Dedifferentiated amniotic fluid mesenchymal stem cell (primary cell): Measurements from ENCODE around the gene DUS3L.

Source experiments
- DNase-seq: peaks from one replicate; pipeline ENCODE4 v3.0.0-alpha.2; 2016; ENCODE audit errors: extremely low spot score

Gene DUS3L

GRCh38 chr19:5821521-5822180 lies 30.7 kb upstream of the DUS3L start:
- DNase-seq, result no peak

DNA sequence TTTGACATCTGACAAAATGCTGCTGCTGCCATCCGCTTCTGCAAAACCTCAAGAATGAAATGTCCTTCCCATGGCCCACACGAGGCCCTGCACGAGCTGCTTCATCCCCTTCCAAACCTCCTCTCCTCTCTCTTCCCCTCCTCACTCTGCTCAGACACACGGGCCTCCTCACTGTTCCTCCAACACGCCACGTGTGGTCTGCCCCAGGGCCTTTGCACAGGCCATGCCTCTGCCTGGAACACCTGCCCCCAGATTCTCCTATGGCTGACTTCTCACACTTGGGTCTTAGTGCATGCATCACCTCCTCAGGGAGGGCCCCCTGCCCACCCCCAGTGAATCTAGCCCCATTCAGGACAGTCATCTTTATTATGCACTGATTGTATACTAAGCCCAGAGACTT lies 29.8 kb upstream of the DUS3L start:
- DNase-seq, result no peak

DNA sequence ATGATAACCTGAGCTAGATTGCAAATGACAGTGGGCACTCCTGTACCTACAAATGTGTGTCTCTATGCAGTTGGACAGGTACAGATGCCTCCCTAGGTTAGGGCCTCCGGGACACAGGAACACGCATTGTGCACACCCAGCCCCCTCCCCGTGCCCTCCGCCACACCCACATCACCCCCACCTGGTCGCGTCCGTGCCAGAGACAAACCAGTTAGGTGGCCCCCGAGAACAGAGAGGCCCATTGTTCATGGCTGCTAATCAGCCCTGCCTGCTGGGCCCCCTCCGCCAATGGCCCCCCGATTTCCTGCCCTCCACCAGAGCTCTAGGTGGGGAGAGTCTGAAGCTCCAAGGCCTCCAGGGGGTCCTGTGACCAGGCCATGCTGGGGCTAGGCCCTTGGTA lies 27.6 kb upstream of the DUS3L start:
- DNase-seq, result no peak

DNA sequence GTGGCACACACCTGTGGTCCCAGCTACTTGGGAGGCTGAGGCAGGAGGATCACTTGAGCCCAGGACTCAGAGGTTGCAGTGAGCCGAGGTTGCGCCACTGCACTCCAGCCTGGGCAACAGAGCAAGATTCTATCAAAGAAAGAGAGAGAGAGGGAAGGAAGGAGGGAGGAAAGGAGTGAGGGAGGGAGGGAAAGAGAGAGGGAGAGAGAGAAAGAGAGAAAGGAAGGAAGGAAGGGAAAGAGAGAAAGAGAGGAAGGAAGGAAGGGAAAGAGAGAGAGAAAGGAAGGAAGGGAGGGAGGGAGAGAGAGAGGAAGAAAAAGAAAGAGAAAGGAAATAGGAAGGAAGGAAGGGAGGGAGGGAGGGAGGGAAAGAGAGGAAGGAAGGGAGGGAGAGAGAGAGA lies 26.3 kb upstream of the DUS3L start:
- DNase-seq, result no peak

DNA sequence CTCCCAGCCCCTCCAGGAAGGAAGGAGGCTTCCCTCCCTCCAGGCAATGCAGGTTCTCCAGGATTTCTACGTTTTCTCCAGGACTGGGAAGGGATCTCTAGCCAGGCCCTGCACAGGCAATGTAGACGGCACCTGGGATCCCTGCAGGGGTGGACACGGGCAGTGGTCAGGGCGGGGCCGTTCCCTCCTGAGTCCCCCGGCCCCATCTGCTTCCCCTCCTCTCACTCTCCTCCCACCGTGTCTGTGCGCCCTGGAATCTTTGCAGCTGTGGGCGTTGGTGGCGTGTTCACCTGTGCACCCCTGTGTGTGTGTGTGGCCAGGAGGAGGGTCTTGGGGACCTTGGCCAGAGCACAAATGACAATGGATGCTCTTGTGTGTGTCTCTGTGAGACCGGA lies 23.9 kb upstream of the DUS3L start:
- DNase-seq, result no peak

DNA sequence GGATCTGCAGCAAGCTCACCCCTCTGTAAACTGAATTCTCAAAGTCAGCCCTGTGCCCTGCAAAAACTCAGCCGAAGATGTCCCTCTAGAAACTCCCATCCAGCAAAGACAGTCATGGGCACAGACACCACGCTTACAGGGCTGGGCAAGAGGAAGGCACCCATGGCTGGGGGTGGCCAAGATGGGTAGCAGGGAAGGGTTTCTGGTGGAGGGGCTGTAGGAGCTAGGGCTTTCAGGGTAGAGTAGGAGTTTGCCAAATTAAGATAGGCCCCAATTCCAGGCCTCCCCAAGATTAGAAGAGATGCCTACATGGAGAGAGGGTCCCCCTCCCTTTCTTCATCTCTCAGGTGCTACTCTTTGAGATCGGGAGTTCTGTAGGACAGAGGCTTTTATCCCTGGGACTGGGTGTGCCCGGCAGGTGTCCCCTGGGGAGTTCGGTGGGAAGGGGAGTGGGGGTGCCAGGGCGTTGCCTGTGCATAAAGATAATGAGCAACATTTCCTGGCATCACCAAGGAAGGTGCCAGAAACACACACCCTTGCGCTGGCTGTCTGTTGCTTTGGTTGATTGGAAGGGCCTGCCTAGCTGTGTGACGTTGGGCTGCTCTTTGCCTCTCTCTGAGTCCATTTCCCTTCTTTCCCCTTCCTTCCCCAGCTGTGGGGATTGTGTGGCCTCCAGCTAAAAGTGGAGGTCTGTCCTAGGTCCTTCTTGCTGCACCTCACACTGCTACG lies 23.3 kb upstream of the DUS3L start:
- no peak for DNase-seq

DNA sequence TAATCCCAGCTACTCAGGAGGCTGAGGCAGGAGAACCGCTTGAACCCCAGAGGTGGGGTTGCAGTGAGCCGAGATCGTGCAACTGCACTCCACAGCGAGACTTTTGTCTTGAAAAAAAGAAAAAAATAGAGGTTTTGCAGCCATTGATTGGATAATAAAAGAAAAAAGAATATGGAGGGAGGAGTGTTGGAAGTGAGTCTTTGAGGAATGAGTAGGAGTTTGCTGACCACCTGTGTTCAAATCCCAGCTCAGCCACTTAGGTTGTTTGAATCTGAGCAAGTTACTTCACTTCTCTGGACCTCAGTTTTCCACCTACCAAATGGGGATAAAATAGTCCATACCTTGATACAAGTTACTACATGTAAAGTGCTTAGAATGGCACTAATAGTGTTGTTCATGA lies 20.2 kb upstream of the DUS3L start:
- DNase-seq, result no peak

DNA sequence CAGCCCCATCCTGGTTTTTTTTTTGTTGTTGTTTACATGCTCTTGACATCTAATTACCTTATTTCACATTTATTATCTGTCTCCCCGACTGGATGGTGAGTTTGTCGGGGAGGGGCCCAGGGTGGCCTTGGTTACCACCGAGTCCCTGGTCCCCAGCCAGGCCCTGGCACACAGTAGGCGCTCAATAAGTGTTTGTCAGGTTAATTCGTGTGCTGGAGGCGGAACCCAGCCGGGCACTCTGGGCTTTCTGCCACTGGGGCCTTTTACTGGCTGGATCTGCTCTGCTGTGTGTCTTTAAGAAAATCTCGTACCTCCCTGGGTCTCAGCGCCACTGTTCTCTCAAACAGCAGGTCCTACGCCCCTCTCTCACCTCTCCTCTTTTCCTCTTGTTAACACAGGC lies 18.5 kb upstream of the DUS3L start:
- no peak for DNase-seq

DNA sequence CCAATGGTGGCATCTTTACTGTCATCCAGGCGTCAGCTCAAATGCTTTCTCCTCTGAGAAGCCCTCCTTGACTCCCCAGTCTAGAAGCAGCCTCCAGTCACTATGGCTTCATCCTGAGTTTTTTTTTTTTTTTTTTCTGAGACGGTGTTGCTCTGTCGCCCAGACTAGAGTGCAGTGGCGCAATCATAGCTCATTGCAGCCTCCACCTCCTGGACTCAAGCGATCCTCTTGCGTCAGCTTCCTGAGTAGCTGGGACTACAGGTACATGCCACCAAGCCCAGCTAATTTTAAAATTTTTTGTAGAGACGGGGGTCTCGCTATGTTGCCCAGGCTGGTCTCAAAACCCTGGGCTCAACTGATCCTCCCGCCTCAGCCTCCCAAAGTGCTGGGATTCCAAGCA lies 18.1 kb upstream of the DUS3L start:
- no peak for DNase-seq

DNA sequence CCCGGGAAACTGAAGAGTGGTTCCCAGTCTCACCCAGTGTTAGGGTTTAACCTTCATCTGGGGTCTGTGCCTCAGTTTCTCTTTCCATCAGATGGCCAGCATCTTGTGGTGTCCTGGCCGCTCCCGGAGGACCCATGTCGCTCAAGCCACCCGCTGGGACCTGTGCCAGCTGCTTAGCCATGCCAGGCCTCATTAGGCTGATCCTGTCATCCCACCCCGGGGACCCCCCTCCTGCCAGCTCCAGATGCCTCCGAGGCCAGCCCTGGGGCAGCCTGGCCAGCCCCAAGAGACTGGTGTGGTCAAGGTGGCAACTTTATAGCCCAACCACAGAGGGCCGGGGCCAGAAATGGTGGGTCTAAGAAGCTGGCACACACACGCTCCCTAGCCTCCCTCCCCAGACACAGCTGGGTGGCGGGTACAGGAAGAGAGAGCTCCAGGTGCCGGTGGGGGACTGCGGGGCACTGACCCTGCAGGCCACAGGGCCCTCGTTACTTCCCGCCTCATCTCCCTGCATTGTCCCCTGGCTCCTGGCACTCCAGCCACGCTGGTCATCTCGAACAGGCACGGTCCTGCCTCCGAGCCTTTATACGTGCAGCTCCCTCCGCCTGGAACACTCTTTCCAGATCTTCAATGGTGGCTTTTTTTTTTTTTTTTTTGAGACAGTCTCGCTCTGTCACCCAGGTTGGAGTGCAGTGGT lies 17.3 kb upstream of the DUS3L start:
- no peak for DNase-seq

- DNase-seq, result no peak
Measured at GRCh38 chr19:5806905-5807304, 15.9 kb upstream of the DUS3L start.

GRCh38 chr19:5806133-5806489 lies 15.1 kb upstream of the DUS3L start:
- no peak for DNase-seq

DNA sequence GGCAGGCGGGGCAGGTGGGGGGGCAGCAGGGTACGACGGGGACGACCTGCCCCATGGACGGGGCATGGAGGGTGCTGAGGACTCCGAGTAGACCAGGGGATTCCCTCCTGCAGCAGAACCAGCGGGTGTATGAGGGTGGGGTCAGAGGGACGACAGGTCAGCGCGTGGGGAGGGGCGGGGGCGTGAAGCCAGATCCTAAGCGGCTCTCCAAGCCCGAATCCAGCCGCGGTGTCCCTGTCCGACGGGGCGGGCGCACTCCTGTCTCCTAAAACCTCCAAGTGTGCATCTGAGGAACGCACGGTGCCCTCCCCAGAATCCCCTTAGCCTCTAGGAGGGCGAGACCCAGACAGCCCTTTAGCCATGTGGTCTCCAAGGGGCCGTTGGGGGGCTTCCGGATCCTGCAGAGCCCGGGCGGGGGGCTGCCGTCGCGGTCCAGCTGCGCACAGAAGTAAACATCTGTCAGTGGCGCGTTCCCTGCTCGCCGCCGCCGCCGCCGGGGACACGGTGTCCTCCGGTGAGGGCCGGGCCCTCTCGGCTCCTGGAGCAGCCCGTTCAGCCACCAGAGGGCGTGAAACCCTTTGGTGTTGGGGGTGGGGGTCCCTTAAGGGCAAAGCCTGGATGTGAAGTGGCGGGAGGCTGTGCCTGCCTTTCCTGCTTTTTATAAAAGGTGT lies 14.6 kb upstream of the DUS3L start:
- DNase-seq, result no peak

DNA sequence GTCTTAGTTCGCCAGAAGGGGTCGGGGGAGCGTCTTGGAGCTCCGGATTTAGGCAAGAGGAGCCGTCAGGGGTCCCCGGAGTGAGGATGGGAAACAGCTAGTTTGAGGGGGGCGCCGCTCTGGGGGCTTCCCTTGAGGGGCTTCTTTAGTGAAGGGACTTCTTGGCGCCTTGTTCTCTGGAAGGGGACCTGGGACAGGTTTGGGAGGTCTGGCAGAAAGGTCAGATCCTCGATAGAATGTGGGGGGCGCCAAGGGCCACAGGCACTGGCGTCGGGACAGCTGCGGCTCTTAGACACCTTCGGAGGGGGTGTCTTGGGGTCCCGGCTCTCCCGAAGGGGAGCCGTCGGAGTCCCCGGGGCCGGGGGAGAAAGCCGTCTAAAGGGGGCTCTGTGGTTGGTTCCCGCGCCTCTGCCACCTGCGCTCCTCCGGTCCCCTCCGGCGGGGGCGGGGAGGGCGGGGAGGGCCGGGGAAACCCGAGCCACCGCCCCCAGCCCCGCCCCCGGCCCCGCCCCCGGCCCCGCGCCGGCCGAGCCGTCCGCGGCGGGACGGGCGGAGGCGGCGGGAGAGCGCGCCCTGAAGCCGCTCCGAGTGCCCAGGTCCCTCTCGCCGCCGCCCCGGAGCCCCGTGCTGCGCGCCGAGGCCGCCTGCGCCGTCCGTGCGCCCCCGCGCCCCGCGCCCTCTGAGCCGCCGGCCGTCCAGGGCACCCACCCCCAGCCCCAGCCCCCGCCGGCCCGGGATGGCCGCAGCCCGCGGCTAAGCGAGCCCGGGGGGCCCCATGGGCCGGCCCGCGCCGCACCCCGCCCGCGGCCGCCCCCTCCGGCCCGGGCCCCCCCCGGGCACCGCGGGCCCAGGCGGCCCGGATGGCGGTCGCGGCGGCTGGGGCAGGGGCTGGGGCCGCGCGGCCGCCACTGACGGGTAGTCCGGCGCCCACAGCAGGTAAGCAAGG lies 13.8 kb upstream of the DUS3L start, which contains the start of gene NRTN:
TSS of gene NRTN (plus strand) at position 552 of the 946 bp plus-strand sequence. CDS start 19,099 bp downstream, outside the sequence.
- no peak for DNase-seq

DNA sequence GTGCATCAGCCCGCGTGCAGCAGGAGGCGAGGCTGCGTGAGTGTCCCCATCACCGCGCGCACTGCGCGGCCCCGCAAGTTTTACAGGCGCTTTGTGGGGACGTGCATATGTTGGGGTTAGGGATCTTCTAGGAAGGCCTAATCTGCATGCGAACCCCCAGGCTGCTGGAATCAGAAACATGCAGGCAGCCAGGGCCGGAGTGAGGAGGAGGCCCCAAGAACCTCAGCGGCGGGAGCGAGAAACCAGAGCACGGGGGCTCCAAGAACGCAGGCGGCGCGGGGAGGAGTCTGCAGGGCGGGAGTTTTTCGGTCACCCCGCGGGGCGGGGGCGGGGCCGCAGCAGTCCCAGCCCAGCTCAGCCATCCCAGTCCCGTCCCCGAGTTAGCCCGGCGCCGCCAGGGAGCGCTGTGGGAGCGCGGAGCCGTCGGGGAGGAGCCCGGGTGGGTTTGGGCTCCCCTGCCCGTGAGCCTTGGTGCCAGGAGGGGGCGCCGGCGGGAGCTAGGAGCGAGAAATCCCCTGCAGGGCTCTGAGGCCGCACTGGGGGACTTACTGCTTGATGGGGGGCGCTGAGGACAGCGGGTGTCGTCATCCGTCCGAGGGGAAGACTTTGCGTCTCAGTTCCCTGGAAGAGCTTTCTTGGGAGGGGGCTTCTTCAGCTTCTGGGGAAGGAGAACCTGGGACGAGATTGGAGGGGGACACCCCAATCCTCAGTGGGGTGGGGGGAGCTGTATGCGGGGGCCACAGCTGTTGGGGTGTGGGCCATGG lies 13.0 kb upstream of the DUS3L start:
- peak; percentile 55 for DNase-seq

- DNase-seq, result no peak
Measured at GRCh38 chr19:5803441-5803751, 12.4 kb upstream of the DUS3L start.

- DNase-seq, result no peak
Measured at GRCh38 chr19:5801796-5802619, 11.0 kb upstream of the DUS3L start.

- DNase-seq, result no peak
Measured at GRCh38 chr19:5800361-5801270, 9.7 kb upstream of the DUS3L start.
